Body of pancreas (tissue), 4 donors: ENCODE data around the gene BRD4. TPM values are rescaled to one million over a fixed set of nuclear protein-coding genes. Genes with fewer than 3 reads are reported as not detected.

Experiments
- ATAC-seq: fragments of 150-250 bp; one replicate; pipeline ENCODE4 v1.9.1; 2016
- DNase-seq, 4 donors: peaks; one replicate each; pipeline ENCODE4 v3.0.0-alpha.2; 2019
- H3K27ac ChIP-seq, 4 donors: fragments of 200-600 bp; sonication (generic); 1 replicate in 3 of 4; 2 replicates in 1 of 4; pipeline versions ENCODE4 v1.5.1 to v1.6.1; 2016 to 2019; ENCODE audit warnings: mild to moderate bottlenecking in 1 of 4, mixed read lengths in 1 of 4, moderate library complexity in 1 of 4
- H3K27me3 ChIP-seq, 2 donors: fragments of 200-600 bp; sonication (generic); one replicate each; pipeline ENCODE4 v1.6.0; 2016; ENCODE audit warnings: mild to moderate bottlenecking in 1 of 2
- H3K36me3 ChIP-seq, 2 donors: fragments of 200-600 bp; sonication (generic); replicated peaks in 1 of 2; 2 replicates each; pipeline ENCODE4 v1.5.1; 2016; ENCODE audit warnings: low read depth in 2 of 2; ENCODE audit not compliant: insufficient read depth in 1 of 2
- H3K4me1 ChIP-seq: fragments of 200-600 bp; sonication (generic); one replicate; pipeline ENCODE4 v1.6.0; 2016
- H3K4me3 ChIP-seq, 2 donors: fragments of 200-600 bp; sonication (generic); 1 replicate in 1 of 2; 2 replicates in 1 of 2; pipeline ENCODE4 v1.5.1; 2016 to 2019
- H3K9me3 ChIP-seq, 3 donors: fragments of 200-600 bp; sonication (generic); 1 replicate in 2 of 3; 2 replicates in 1 of 3; pipeline ENCODE4 v1.5.1; 2016
- CTCF ChIP-seq, 7 experiments: fragments of 450-650 bp in 4 of 7; fragments of 200-600 bp in 3 of 7; sonication (generic) in 3 of 7; IDR thresholded peaks; one replicate each; pipeline ENCODE4 v1.5.1; 2016 to 2019; ENCODE audit warnings: antibody characterized with exemption in 7 of 7
- POLR2A ChIP-seq, 3 donors: fragments of 450-650 bp; IDR thresholded peaks; one replicate each; pipeline ENCODE4 v1.6.1; 2016; ENCODE audit warnings: antibody characterized with exemption in 3 of 3, mild to moderate bottlenecking in 2 of 3
- WGBS, 2 donors: methylation state at CpG; one replicate each; pipeline ENCODE4 v1.1.5; 2017; 5-methylcytosine and 5-hydroxymethylcytosine counted together
- intact Hi-C: fragments of 100-400 bp; cut with DNase I; formaldehyde crosslinking; loops from one replicate; pipeline ENCODE4 v1.15.1; 2023
- total RNA-seq, 2 donors: library from RNA; depleted of rRNA; stranded (reverse); fragments of >200 nt; gene quantifications; one replicate each; pipeline ENCODE4 v1.1.0, GENCODE V29; 2016

Gene BRD4
- total RNA-seq, 2 donors from 2014 or later = 15.3 to 33.6 TPM

DNA sequence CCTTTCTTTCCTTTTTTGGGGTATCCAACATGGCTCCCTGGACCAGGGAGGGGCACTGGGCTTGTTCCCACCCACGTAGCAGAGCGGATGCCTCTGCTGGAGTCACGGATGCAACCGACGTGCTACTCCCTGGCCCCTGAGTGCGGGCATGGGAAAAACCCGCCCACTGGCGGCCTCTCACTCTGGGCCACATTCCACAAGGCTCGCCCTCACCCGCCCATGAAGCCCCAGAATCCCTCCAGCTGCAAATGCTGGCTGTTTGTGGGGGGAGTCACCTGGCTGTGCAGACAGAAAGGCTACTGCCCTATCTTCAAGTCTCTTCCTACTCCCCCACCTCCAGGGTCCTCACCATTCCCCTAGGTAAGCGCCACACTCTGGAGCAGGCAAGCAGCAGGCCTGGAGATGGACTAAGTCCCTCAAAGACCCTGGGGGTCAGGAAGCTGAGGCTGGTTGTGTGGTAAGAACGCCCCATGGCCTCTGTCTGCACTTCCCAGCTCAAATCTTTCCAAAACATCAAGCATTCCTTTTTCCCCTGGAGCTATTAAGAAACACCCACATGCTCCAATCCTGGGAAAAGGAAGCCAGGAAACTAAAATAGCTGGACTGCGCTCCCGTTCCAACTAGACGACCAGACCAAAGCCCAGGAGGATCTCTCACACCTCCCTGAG lies 82.2 kb downstream of the BRD4 start:
- peaks cover 8 to 27% of the 10 kb centered on the region in 2 donors for H3K36me3 ChIP-seq
- DNase-seq = peak; percentile 41 to 61 (median 52)
- ATAC-seq = peak; percentile 45
- no peak overlapping the region for H3K4me3 ChIP-seq
- H3K27ac ChIP-seq = peak overlapping the region in 3 of 4 donors; percentile 56 to 83 (median 72)
- H3K4me1 ChIP-seq = peaks cover 56% of the 10 kb centered on the region
- WGBS, 2 donors = 65 to 66% methylated on average over 14 to 15 of the region's 15 CpGs
- H3K27me3 ChIP-seq = no peaks in the 10 kb centered on the region
- intact Hi-C loops = no loop called here
- TF ChIP-seq POLR2A (IDR thresholded peaks at IDR 0.05) (no peak), CTCF (IDR thresholded peaks at IDR 0.05) (no peak)
- no peaks in the 10 kb centered on the region for H3K9me3 ChIP-seq

DNA sequence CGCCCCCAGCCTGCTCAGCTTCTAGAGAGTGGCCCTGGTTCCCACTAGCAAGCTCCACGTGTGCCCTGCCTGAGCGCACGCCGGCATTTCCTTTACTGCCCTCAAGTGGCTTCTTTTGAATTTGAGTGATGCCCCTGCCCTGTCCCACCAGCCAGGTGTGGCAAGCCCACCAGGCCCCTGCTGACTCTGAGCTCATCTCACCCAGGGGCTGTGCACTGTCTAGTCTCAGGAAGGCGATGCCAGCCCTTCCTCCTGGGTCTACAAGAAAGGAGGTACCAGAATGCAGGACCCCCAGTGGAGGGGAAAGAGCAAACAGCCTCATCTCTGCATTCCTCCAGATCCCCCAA lies 82.8 kb downstream of the BRD4 start:
- 81 to 85% methylated on average over 2 to 5 of the region's 6 CpGs for WGBS, 2 donors
- DNase-seq (no peak), ATAC-seq (no peak)
- peaks cover 3 to 21% of the 10 kb centered on the region in 2 donors for H3K36me3 ChIP-seq
- no peak for TF ChIP-seq POLR2A (IDR thresholded peaks at IDR 0.05)
- no peak for TF ChIP-seq CTCF (IDR thresholded peaks at IDR 0.05)
- no peaks in the 10 kb centered on the region for H3K9me3 ChIP-seq
- no peaks in the 10 kb centered on the region for H3K27me3 ChIP-seq
- intact Hi-C loops = no loop called here
- H3K4me3 ChIP-seq = no peak overlapping the region
- peaks cover 56% of the 10 kb centered on the region for H3K4me1 ChIP-seq
- peak overlapping the region; percentile 26 to 83 (median 64) for H3K27ac ChIP-seq

DNA sequence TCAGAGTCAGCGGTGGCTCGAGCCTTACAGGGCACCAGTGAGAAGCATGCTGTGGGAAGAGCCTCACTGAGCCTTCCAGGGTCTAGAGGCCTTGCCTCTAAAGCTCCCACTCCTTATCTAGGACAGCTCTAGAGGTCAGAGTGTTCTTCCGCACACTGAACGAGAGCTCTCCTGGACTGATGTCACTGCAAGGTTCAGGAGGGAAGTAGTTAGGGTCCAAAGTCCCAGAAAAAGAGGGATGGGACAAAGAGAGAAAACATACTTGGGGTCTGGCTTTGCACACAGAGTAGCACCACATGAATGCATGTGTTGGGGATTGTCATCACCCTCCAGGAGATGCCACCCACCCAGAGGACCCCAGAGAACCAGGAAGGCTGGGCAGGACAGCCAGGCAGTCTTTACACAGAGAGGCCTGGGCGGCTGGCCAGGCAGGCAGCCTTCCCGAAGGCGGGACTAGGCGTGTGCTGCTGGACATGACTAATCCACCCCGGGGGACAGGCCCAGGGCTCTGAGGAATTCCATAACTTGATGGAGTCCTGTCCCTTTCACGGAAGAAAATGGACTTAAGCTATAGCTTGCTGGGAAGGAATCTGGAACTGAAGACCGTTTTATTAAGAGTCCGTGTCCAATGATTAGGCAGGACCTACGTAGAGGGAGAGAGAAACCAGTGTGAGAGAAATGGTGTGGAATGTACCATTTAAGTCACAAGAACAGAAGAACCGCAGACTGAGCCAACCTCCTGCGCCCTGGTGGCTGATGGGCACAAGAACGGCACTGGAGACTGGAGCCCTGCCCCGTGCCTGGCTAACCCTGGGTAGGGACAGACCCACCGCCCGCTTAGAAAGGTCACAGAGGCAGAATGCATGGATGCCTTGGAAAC lies 83.5 kb downstream of the BRD4 start:
- Histone ChIP-seq H3K36me3 (peaks cover 6 to 17% of the 10 kb centered on the region in 2 donors), H3K27ac (peak overlapping the region; percentile 26 to 83 (median 64)), H3K4me1 (peaks cover 56% of the 10 kb centered on the region), H3K9me3 (no peaks in the 10 kb centered on the region), H3K4me3 (no peak overlapping the region), H3K27me3 (no peaks in the 10 kb centered on the region)
- ATAC-seq (peak; percentile 60), DNase-seq (peak; percentile 52 to 76 (median 68))
- WGBS, 2 donors = 60 to 61% methylated on average over 18 to 19 of the region's 19 CpGs
- TF ChIP-seq POLR2A (IDR thresholded peaks at IDR 0.05) (no peak), CTCF (IDR thresholded peaks at IDR 0.05) (no peak)
- intact Hi-C loops = no loop called here

GRCh38 chr19:15248106-15248505 lies 84.2 kb downstream of the BRD4 start:
- Histone ChIP-seq H3K4me3 (no peak overlapping the region), H3K27ac (peak overlapping the region; percentile 23 to 83 (median 64)), H3K27me3 (no peaks in the 10 kb centered on the region), H3K4me1 (peaks cover 56% of the 10 kb centered on the region), H3K36me3 (peaks cover 9 to 17% of the 10 kb centered on the region in 2 donors), H3K9me3 (no peaks in the 10 kb centered on the region)
- WGBS, 2 donors = 85 to 91% methylated on average over 5 of the region's 5 CpGs
- no peak for ATAC-seq
- no peak for TF ChIP-seq POLR2A (IDR thresholded peaks at IDR 0.05)
- no peak for TF ChIP-seq CTCF (IDR thresholded peaks at IDR 0.05)
- DNase-seq = no peak
- intact Hi-C loops = no loop called here
